Thyroid gland (tissue), 4 donors: ENCODE results near the gene METTL4. TPM values are rescaled to one million over a fixed set of nuclear protein-coding genes. Genes with fewer than 3 reads are reported as not detected.

Experiments used
- DNase-seq, 2 donors: peaks; one replicate each; pipeline ENCODE4 v3.0.0-alpha.2; 2019
- H3K27ac ChIP-seq, 3 donors: fragments of 200-600 bp; sonication (generic); 1 replicate in 2 of 3; 2 replicates in 1 of 3; pipeline ENCODE4 v1.5.1; 2016 to 2019; ENCODE audit warnings: mild to moderate bottlenecking in 1 of 3, moderate library complexity in 1 of 3
- H3K27me3 ChIP-seq: fragments of 200-600 bp; sonication (generic); one replicate; pipeline ENCODE4 v1.5.1; 2019
- H3K36me3 ChIP-seq, 2 donors: fragments of 200-600 bp; sonication (generic); one replicate each; pipeline ENCODE4 v1.5.1; 2016 to 2019
- H3K4me1 ChIP-seq, 2 donors: fragments of 200-600 bp; sonication (generic); one replicate each; pipeline ENCODE4 v1.5.1; 2017 to 2019
- H3K4me3 ChIP-seq, 3 donors: fragments of 200-600 bp; sonication (generic); replicated peaks in 1 of 3; 1 replicate in 2 of 3; 2 replicates in 1 of 3; pipeline ENCODE4 v1.5.1; 2016; ENCODE audit warnings: mild to moderate bottlenecking in 1 of 3
- H3K9me3 ChIP-seq: fragments of 200-600 bp; sonication (generic); one replicate; pipeline ENCODE4 v1.5.1; 2017
- CTCF ChIP-seq, 6 experiments: fragments of 200-600 bp in 3 of 6; fragments of 450-650 bp in 3 of 6; sonication (generic) in 3 of 6; IDR thresholded peaks; one replicate each; pipeline ENCODE4 v1.5.1; 2016 to 2019; ENCODE audit warnings: antibody characterized with exemption in 6 of 6, mild to moderate bottlenecking in 2 of 6, inconsistent platforms in 1 of 6, moderate library complexity in 1 of 6
- POLR2A ChIP-seq, 2 donors: fragments of 450-650 bp; IDR thresholded peaks; one replicate each; pipeline ENCODE4 v1.6.1; 2017; ENCODE audit warnings: antibody characterized with exemption in 2 of 2, mild to moderate bottlenecking in 2 of 2, moderate library complexity in 1 of 2
- WGBS, 2 donors: methylation state at CpG; one replicate each; pipeline ENCODE4 v1.1.5; 2017; 5-methylcytosine and 5-hydroxymethylcytosine counted together
- intact Hi-C: fragments of 100-400 bp; cut with DNase I; formaldehyde crosslinking; loops from one replicate; pipeline ENCODE4 v1.15.1; 2023
- total RNA-seq, 4 donors: library from RNA; depleted of rRNA; stranded (reverse); fragments of >200 nt; gene quantifications; one replicate each; pipeline ENCODE4 v1.2.3, GENCODE V29; 2016

Gene METTL4
- total RNA-seq, 4 donors from 2014 or later: 9.9 to 21.8 (median 16.5) TPM

- 62 to 69% methylated on average over 4 of the region's 4 CpGs for WGBS, 2 donors
- Histone ChIP-seq H3K36me3 (no peaks in the 10 kb centered on the region), H3K9me3 (no peaks in the 10 kb centered on the region), H3K4me3 (no peak overlapping the region), H3K27me3 (no peaks in the 10 kb centered on the region), H3K27ac (no peak overlapping the region), H3K4me1 (no peaks in the 10 kb centered on the region)
- DNase-seq: no peak
- intact Hi-C loops: no loop called here
- TF ChIP-seq POLR2A (IDR thresholded peaks at IDR 0.05) (no peak), CTCF (IDR thresholded peaks at IDR 0.05) (no peak)
These were observed 34.8 kb downstream of the METTL4 start for GRCh38 chr18:2536493-2536892.

- TF ChIP-seq CTCF (IDR thresholded peaks at IDR 0.05): no peak
- TF ChIP-seq POLR2A (IDR thresholded peaks at IDR 0.05): no peak
- Histone ChIP-seq H3K36me3 (no peaks in the 10 kb centered on the region), H3K27me3 (no peaks in the 10 kb centered on the region), H3K4me3 (no peak overlapping the region), H3K27ac (no peak overlapping the region), H3K4me1 (no peaks in the 10 kb centered on the region), H3K9me3 (no peaks in the 10 kb centered on the region)
- 48 to 50% methylated on average over 2 of the region's 2 CpGs for WGBS, 2 donors
- intact Hi-C loops: no loop called here
- DNase-seq: no peak
These were observed 35.2 kb downstream of the METTL4 start for GRCh38 chr18:2536063-2536462.

- DNase-seq: no peak
These were observed 35.8 kb downstream of the METTL4 start for GRCh38 chr18:2535419-2535910.

GRCh38 chr18:2534906-2535305 lies 36.4 kb downstream of the METTL4 start:
- 49 to 71% methylated on average over 1 of the region's 1 CpG for WGBS, 2 donors
- DNase-seq: no peak
- intact Hi-C loops: no loop called here
- no peak for TF ChIP-seq POLR2A (IDR thresholded peaks at IDR 0.05)
- no peak for TF ChIP-seq CTCF (IDR thresholded peaks at IDR 0.05)
- Histone ChIP-seq H3K4me1 (no peaks in the 10 kb centered on the region), H3K4me3 (no peak overlapping the region), H3K27me3 (no peaks in the 10 kb centered on the region), H3K27ac (no peak overlapping the region), H3K9me3 (no peaks in the 10 kb centered on the region), H3K36me3 (no peaks in the 10 kb centered on the region)

More at GRCh38 chr18:2535419-2535910, 35.8 kb downstream of the METTL4 start:
- no peak overlapping the region for H3K4me3 ChIP-seq
- H3K36me3 ChIP-seq: no peaks in the 10 kb centered on the region
- H3K27ac ChIP-seq: no peak overlapping the region
- H3K9me3 ChIP-seq: no peaks in the 10 kb centered on the region
- intact Hi-C loops: no loop called here
- no peak for TF ChIP-seq POLR2A (IDR thresholded peaks at IDR 0.05)
- no peak for TF ChIP-seq CTCF (IDR thresholded peaks at IDR 0.05)
- WGBS, 2 donors: 95 to 100% methylated on average over 1 of the region's 1 CpG
- no peaks in the 10 kb centered on the region for H3K27me3 ChIP-seq
- no peaks in the 10 kb centered on the region for H3K4me1 ChIP-seq

- TF ChIP-seq CTCF (IDR thresholded peaks at IDR 0.05) (no peak), POLR2A (IDR thresholded peaks at IDR 0.05) (no peak)
- intact Hi-C loops: no loop called here
- 95 to 97% methylated on average over 2 of the region's 2 CpGs for WGBS, 2 donors
These were observed 38.5 kb downstream of the METTL4 start for GRCh38 chr18:2532797-2533196.

More at GRCh38 chr18:2532797-2533196, 38.5 kb downstream of the METTL4 start:
- no peak for DNase-seq
- no peak overlapping the region for H3K27ac ChIP-seq
- no peaks in the 10 kb centered on the region for H3K27me3 ChIP-seq
- H3K4me3 ChIP-seq: no peak overlapping the region
- H3K4me1 ChIP-seq: no peaks in the 10 kb centered on the region
- H3K9me3 ChIP-seq: no peaks in the 10 kb centered on the region
- H3K36me3 ChIP-seq: no peaks in the 10 kb centered on the region
